Endometrial microvascular endothelial cells (primary cell): ENCODE measurements around the gene C17orf107. TPM values are rescaled to one million over a fixed set of nuclear protein-coding genes. Genes with fewer than 3 reads are reported as not detected.
"Not testable (repeated sequence)": the region's sequence is repeated elsewhere in the genome, so short reads cannot be mapped to it uniquely, and the experiment has no call there.

Experiments
- in situ Hi-C: cut with HindIII; loops from 2 replicates; pipeline ENCODE4 v1.10.0; 2017; ENCODE audit warnings: low sequenced_read_pairs, low pct_unique_long_range_greater_than_20kb; ENCODE audit errors: inconsistent ontology term
- total RNA-seq: library from RNA; depleted of rRNA; stranded (reverse); fragments of >200 nt; gene quantifications from one replicate; pipeline ENCODE4 v1.2.3, GENCODE V29; 2015; ENCODE audit errors: inconsistent ontology term

The C17orf107 gene
- total RNA-seq: 0.46 TPM

GRCh38 chr17:4899341-4900230 is at the start of gene C17orf107:
Gene C17orf107, plus strand, starts transcription at chr17:4899536. Its CDS starts 227 bp downstream, at chr17:4899763.
- in situ Hi-C loops: no loop called here

GRCh38 chr17:4850246-4850645 is 49.1 kb upstream of the C17orf107 start:
- in situ Hi-C loops: no loop called here

GRCh38 chr17:4851084-4851483 is 48.3 kb upstream of the C17orf107 start:
- in situ Hi-C loops: no loop called here

- in situ Hi-C loops: no loop called here
Observed at GRCh38 chr17:4852567-4853207, 46.6 kb upstream of the C17orf107 start.

- in situ Hi-C loops: no loop called here
Observed at GRCh38 chr17:4853208-4853671, 46.1 kb upstream of the C17orf107 start.

- in situ Hi-C loops: no loop called here
Observed at GRCh38 chr17:4854111-4854681, 45.1 kb upstream of the C17orf107 start.

GRCh38 chr17:4856271-4856936 is 42.9 kb upstream of the C17orf107 start:
- in situ Hi-C loops: no loop called here

GRCh38 chr17:4856937-4857314 is 42.4 kb upstream of the C17orf107 start:
- in situ Hi-C loops: no loop called here

GRCh38 chr17:4857347-4857746 is 42.0 kb upstream of the C17orf107 start:
- in situ Hi-C loops: not testable (repeated sequence)

- in situ Hi-C loops: no loop called here
Observed at GRCh38 chr17:4858068-4858881, 41.1 kb upstream of the C17orf107 start.

GRCh38 chr17:4858882-4859260 is 40.5 kb upstream of the C17orf107 start:
- in situ Hi-C loops: no loop called here

GRCh38 chr17:4859816-4860625 is 39.3 kb upstream of the C17orf107 start:
- in situ Hi-C loops: no loop called here

GRCh38 chr17:4860651-4861050 is 38.7 kb upstream of the C17orf107 start:
- in situ Hi-C loops: no loop called here

GRCh38 chr17:4861052-4861451 is 38.3 kb upstream of the C17orf107 start:
- in situ Hi-C loops: no loop called here

GRCh38 chr17:4862720-4863119 is 36.6 kb upstream of the C17orf107 start:
- in situ Hi-C loops: no loop called here

- in situ Hi-C loops: no loop called here
Observed at GRCh38 chr17:4863321-4863720, 36.0 kb upstream of the C17orf107 start.

GRCh38 chr17:4867535-4867934 is 31.8 kb upstream of the C17orf107 start:
- in situ Hi-C loops: not testable (repeated sequence)
